GM12892 (cell line): ENCODE measurements around the gene RNASE2.

Experiments
- DNase-seq: peaks from one replicate; pipeline ENCODE4 v3.0.0; 2011; ENCODE audit not compliant: insufficient read length
- FAIRE-seq: peaks from 2 replicates; lab custom pipeline; 2011; peaks lifted over from hg19 to GRCh38; lab: Jason Lieb, UNC
- POLR2A ChIP-seq: IDR thresholded peaks from 2 replicates; pipeline ENCODE4 v1.6.1; 2011; ENCODE audit warnings: low read depth, low read length, control low read depth
- POLR2AphosphoS5 ChIP-seq: IDR thresholded peaks from 2 replicates; pipeline ENCODE4 v1.6.1; 2011; ENCODE audit warnings: low read depth, low read length, control low read depth
- TAF1 ChIP-seq: IDR thresholded peaks from 2 replicates; pipeline ENCODE4 v1.6.1; 2011; ENCODE audit warnings: low read depth, mild to moderate bottlenecking, control low read depth, low read length, borderline replicate concordance

The RNASE2 gene

DNA sequence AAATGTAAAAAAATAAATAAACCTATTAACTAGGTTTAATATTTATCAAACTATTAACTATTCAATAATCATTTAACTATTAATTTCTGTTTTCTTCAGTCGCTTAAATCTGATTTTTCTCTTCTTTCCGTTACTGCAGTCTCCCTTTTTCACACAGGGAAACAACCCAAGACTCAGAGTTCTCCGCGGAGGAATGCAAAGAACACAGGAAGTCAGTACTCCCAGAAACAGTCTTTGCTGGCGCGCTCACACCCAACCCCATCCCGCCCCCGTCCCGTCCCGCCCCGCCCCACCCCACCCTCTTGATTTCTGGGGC, 34.1 kb downstream of the RNASE2 start:
- FAIRE-seq (no peak), DNase-seq (no peak)
- TF ChIP-seq POLR2AphosphoS5: no peak
- TF ChIP-seq TAF1: no peak
- TF ChIP-seq POLR2A: no peak

DNA sequence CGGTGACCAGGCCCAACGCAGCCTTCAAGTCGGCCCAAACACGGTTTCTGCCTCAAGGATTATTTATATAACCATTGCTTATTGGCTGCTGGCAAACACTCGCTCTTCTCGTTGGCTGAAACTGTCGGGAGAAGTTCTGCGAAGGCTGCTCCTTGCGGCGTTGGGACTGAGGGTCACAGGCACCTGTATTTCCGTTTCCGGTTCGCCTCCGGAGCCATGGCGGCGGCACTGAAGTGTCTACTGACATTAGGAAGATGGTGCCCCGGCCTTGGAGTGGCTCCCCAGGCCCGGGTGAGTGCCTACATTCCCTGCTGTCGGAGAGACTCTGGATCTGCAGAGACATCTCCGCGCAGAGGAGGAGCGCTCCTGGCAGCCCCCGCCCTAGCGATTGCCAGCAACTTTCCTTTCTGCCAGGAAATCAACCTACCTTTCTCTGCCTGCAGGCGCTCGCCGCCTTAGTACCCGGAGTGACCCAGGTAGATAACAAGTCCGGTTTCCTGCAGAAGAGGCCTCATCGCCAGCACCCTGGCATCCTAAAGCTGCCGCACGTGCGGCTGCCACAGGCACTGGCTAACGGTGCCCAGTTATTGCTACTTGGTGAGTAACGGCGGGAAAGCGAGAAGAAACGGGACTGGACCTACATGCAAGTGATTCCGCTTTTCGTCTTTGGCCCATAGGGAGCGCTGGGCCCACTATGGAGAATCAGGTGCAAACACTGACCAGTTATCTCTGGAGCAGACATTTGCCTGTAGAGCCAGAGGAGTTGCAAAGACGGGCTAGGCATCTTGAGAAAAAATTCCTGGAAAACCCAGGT, 34.7 kb downstream of the RNASE2 start, which contains the start of gene METTL17:
METTL17 (plus strand) TSS at position 194 of the 814 bp plus-strand sequence; CDS start at position 217, 23 bp downstream.
- DNase-seq (peak; percentile 77), FAIRE-seq (peak; percentile 79)
- TF ChIP-seq POLR2AphosphoS5 (peak; percentile 87), POLR2A (peak; percentile 90), TAF1 (peak; percentile 80)

DNA sequence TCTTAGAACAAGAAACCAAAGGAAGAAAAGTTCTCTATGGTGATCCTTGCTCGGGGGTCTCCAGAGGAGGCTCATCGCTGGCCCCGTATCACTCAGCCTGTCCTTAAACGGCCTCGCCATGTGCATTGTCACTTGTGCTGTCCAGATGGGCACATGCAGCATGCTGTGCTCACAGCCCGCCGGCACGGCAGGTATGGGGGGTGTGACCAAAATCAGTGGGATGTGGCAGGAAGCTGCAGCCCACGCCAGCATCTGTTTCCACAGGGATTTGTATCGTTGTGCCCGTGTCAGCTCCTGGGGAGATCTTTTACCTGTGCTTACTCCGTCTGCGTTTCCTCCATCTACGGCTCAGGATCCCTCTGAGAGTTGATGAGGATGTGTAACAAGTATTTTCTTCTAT, 41.2 kb downstream of the RNASE2 start:
- no peak for DNase-seq
- no peak for FAIRE-seq
- TF ChIP-seq POLR2A (no peak), TAF1 (no peak), POLR2AphosphoS5 (no peak)

DNA sequence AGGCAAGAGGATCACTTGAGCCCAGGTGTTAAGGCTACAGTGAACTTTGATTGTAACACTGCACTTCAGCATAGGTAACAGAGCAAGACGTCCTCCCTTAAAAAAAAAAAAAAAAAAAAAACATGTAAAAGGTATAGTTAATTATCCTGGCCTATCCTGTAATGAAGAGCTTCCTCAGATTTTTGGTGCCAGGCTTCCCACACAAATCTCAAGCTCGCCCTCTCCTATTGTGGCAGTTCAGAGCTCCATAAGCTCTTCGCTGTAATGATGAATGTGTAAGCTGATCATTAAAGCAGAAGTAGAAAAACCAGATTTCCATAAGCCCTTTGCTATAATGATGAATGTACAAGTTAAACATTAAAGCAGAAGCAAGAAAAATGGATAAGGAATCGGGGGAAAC, 41.8 kb downstream of the RNASE2 start:
- TF ChIP-seq POLR2AphosphoS5 (no peak), POLR2A (no peak), TAF1 (no peak)
- FAIRE-seq (no peak), DNase-seq (no peak)

DNA sequence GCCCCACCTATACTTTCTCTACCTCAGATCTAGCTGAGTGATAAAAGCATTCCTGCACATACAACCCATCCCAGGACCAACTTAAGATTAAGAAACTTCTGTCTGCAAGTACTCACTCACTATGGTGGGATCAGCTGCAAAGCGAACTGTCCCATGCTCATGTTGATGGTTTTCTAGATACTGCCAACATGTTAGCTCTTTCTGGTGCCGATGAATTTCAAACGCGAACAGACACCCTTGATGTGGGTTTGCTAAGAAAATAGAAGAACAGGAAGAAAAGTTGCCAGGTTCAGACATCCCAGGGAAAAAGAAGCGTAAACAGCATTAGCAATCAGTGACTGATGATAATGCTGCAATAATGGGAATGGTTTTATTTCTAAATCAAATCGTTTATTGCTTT, 42.3 kb downstream of the RNASE2 start:
- FAIRE-seq: no peak

DNA sequence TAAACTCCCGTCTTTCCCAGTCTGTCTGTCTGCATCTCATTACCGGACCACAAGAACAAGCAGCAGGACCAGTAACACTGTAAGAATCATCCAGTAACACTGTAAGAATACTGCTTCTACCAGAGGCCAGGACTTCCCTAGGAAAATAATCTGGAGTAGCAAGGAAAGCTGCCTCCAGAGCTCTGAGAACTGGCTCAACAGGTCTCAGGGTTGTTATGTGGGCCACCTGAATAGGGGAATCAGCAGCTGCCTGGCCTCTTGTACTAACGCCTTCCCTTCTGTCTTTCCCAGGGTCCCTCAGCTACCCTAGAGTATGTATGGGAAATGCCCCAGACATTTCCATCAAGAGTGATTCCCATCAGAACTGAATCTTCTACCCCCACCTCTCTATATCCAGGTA, 42.9 kb downstream of the RNASE2 start:
- TF ChIP-seq TAF1 (no peak), POLR2AphosphoS5 (no peak), POLR2A (no peak)
- no peak for DNase-seq
- no peak for FAIRE-seq

More for the DNA sequence above, 42.3 kb downstream of the RNASE2 start:
- TF ChIP-seq TAF1 (no peak), POLR2A (no peak), POLR2AphosphoS5 (no peak)
- no peak for DNase-seq

DNA sequence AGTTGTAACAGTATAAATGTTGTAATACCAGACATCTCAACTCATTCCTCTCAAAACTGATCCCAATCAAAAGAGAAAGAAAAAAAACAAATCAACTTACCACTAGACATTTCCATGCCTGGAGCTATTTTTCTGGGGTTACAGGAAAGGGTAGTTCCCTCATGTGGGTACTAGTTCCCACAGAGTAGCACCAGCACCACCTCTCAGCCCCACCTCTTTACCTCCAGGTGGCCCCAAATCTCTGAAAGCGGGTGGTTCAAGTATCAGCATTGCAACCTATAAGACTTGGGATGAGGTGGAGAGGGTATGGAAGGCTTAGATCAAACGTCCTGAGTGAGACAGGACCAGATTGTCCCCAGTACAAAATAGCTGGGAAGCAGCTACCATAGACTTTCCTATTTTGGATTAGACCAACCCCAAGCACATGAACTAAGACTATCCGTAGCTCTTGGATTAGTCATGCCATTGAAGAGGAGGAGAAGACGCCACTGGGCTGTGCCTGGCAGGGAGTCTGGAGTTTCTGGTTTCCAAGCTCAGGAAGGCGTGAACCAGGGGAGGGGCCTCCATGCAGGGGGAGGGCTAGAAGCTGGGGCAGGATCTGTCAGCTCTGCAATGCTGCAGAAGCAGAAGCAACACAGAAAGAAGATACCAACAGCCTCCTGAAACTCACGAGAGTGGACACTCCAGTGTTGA, 43.5 kb downstream of the RNASE2 start, which contains the start of gene SLC39A2:
SLC39A2 (plus strand) TSS at position 620 of the 693 bp plus-strand sequence. CDS start 154 bp downstream, outside the sequence.
- FAIRE-seq (no peak), DNase-seq (no peak)
- TF ChIP-seq POLR2AphosphoS5: no peak
- TF ChIP-seq TAF1: no peak
- no peak for TF ChIP-seq POLR2A

DNA sequence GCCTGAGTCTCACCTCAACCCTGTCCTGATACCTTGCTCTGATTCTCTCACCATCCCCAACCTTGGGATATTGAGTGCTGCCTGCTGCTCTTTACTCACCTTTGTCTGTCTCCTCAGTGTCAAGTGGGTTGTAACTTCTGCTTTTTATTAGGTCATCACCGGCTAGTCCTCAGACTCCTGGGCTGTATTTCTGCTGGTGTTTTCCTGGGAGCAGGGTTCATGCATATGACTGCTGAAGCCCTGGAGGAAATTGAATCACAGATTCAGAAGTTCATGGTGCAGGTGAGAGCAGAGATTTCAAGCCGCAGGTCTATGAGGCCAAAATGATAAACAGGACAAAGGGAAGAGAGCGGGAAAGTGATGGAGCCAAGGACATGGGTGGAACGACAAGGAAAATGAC, 44.3 kb downstream of the RNASE2 start:
- DNase-seq (no peak), FAIRE-seq (no peak)
- TF ChIP-seq POLR2A (no peak), TAF1 (no peak), POLR2AphosphoS5 (no peak)

DNA sequence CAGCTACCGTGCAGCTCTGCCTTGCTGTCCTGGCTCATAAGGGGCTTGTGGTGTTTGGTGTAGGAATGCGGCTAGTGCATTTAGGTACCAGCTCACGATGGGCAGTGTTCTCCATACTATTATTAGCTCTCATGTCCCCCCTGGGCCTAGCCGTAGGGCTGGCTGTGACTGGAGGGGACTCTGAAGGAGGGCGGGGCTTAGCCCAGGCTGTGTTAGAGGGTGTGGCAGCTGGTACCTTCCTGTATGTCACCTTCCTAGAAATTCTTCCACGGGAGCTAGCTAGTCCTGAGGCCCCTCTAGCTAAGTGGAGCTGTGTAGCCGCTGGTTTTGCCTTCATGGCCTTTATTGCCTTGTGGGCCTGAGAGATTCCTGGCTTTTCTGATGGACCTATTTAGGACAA, 45.9 kb downstream of the RNASE2 start:
- DNase-seq: no peak
- FAIRE-seq: no peak
- no peak for TF ChIP-seq POLR2AphosphoS5
- TF ChIP-seq POLR2A: no peak
- no peak for TF ChIP-seq TAF1

DNA sequence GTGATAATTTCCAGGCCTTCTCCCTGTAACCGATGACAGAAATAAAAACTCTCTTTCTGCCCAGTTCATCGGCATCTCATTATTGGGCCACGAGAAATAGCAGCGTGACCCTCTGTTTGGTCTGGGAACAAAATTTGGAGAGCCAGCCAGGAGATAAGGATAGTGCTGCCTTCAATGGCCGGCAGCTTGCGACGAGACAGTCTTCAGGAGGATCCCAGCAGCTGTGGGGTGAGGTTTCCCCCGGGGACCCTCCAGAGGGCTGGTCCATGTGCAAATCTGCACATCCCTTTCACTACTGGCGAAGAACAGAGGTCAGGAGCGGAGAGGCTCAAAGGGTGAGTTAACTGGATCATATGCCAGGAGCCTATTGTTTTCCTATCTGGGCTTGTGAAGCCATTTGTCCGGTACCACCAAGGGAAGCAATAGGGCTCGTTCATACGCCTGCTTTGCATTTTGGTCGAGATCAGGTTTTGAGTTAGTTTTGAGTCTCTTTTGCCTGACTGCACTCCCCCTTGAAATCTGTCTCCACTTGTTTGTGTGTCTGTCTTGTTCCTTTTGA, 48.6 kb downstream of the RNASE2 start:
- no peak for DNase-seq
- no peak for FAIRE-seq
- no peak for TF ChIP-seq TAF1
- no peak for TF ChIP-seq POLR2AphosphoS5
- TF ChIP-seq POLR2A: no peak
